ENCODE measurements around the gene EPB41L4A.

Gene EPB41L4A

DNA sequence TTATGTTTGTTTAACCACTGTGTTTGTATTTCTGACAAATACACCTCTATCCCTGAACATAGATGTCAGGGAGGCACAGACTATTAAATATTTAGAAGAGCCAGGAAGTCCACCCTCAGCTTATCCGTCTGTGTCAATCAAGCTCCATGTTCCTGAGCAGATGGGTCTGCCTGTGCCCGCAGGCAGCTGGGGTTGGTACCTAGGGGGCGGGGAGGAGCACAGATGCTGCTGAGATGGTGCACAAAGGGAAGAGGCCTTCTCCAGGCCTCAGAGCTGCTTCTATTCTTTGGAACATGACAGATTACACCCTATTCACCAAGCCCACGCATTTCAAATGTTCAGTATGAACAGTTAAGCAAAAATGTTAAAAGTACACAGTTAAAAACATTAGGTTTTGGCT is 142.1 kb downstream of the EPB41L4A start:
- H3K27me3 ChIP-seq (replicated peaks) = no peaks in the 10 kb centered on the region
- in situ Hi-C loops (cut with HindIII; ENCODE audit: low pct_ligation_motif_present, low sequenced_read_pairs) = no loop called here
- TF ChIP-seq, protein P1, sequence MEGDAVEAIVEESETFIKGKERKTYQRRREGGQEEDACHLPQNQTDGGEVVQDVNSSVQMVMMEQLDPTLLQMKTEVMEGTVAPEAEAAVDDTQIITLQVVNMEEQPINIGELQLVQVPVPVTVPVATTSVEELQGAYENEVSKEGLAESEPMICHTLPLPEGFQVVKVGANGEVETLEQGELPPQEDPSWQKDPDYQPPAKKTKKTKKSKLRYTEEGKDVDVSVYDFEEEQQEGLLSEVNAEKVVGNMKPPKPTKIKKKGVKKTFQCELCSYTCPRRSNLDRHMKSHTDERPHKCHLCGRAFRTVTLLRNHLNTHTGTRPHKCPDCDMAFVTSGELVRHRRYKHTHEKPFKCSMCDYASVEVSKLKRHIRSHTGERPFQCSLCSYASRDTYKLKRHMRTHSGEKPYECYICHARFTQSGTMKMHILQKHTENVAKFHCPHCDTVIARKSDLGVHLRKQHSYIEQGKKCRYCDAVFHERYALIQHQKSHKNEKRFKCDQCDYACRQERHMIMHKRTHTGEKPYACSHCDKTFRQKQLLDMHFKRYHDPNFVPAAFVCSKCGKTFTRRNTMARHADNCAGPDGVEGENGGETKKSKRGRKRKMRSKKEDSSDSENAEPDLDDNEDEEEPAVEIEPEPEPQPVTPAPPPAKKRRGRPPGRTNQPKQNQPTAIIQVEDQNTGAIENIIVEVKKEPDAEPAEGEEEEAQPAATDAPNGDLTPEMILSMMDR (IDR thresholded peaks at IDR 0.05; ENCODE audit: low read depth, low read length, missing control alignments) = no peak
- no peak for DNase-seq
- no peaks in the 10 kb centered on the region for H3K36me3 ChIP-seq (replicated peaks)
- H3K27ac ChIP-seq = no peak overlapping the region
- H3K4me3 ChIP-seq (ENCODE audit: low read depth, low read length) = no peak overlapping the region

DNA sequence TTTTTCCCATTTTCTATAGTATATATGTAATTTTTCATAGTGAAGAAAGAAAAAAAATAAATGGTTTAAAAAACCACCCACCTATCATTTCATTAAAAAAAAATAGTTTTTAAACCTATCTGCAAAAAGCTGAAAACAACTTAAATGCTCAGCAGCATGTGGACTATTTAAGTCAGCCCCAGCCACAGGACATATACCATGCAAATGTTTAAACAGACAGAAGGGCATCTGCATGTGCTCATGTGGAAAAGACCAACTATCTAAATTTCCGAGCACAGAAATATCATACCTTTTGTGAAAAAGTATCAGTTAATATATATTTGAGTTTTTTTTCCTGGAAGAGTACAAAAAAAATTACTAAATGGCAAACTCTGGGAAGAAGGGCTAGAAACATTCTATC is 143.4 kb downstream of the EPB41L4A start:
- Histone ChIP-seq H3K27me3 (replicated peaks) (no peaks in the 10 kb centered on the region), H3K4me3 (ENCODE audit: low read depth, low read length) (no peak overlapping the region), H3K27ac (no peak overlapping the region), H3K36me3 (replicated peaks) (no peaks in the 10 kb centered on the region)
- TF ChIP-seq, protein P1 (IDR thresholded peaks at IDR 0.05; ENCODE audit: low read depth, low read length, missing control alignments) = no peak
- in situ Hi-C loops (cut with HindIII; ENCODE audit: low pct_ligation_motif_present, low sequenced_read_pairs) = no loop called here
- DNase-seq = no peak

- TF ChIP-seq, protein P1 (IDR thresholded peaks at IDR 0.05; ENCODE audit: low read depth, low read length, missing control alignments) = no peak
- Histone ChIP-seq H3K36me3 (replicated peaks) (no peaks in the 10 kb centered on the region), H3K4me3 (ENCODE audit: low read depth, low read length) (no peak overlapping the region), H3K27ac (no peak overlapping the region), H3K27me3 (replicated peaks) (no peaks in the 10 kb centered on the region)
- in situ Hi-C loops (cut with HindIII; ENCODE audit: low pct_ligation_motif_present, low sequenced_read_pairs) = no loop called here
- no peak for DNase-seq
Measured at GRCh38 chr5:112270299-112271293, 148.5 kb downstream of the EPB41L4A start.

DNA sequence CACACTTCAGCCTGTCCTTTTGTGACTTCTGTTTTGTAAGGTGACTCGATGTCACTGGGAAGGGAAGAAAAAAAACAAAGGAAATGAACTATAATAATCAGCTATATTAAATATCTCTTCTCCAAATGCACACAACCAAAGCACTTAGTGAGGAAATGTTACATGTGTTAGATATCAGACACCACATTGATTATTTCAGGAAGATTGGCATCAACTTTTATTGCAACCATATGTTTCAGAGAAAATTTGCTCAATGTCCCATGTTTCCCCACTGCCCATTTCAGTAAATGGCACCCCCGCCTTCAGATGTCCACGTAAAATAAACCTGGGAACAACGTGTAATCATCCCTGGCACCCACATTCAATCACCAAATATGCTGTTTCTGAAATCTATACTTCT is 151.8 kb downstream of the EPB41L4A start:
- Histone ChIP-seq H3K36me3 (replicated peaks) (no peaks in the 10 kb centered on the region), H3K27me3 (replicated peaks) (no peaks in the 10 kb centered on the region), H3K4me3 (ENCODE audit: low read depth, low read length) (no peak overlapping the region), H3K27ac (no peak overlapping the region)
- in situ Hi-C loops (cut with HindIII; ENCODE audit: low pct_ligation_motif_present, low sequenced_read_pairs) = no loop called here
- TF ChIP-seq, protein P1 (IDR thresholded peaks at IDR 0.05; ENCODE audit: low read depth, low read length, missing control alignments) = no peak
- DNase-seq = no peak

DNA sequence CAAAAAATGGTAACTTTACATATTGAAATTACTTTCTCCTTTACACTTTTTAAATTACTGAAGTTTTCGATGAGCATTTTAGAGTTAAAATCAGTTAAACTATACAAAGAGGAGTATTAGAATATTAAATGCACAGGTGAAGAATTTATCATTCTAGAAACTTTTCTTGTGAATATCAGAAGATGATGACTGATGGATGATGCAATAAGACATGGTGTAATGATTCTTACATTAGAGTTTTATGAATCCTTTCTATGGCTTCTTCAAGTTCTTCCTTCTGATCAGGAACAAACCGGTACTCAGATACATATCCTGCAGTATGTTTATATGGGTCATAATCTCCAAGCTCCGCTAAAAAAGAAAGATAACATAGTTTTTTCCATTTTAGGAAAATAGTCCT is 154.4 kb downstream of the EPB41L4A start:
- Histone ChIP-seq H3K36me3 (replicated peaks) (no peaks in the 10 kb centered on the region), H3K27ac (no peak overlapping the region), H3K27me3 (replicated peaks) (no peaks in the 10 kb centered on the region), H3K4me3 (ENCODE audit: low read depth, low read length) (no peak overlapping the region)
- in situ Hi-C loops (cut with HindIII; ENCODE audit: low pct_ligation_motif_present, low sequenced_read_pairs) = no loop called here
- TF ChIP-seq, protein P1 (IDR thresholded peaks at IDR 0.05; ENCODE audit: low read depth, low read length, missing control alignments) = no peak
- DNase-seq = no peak

Measured in brain microvascular endothelial cell (primary cell).